ENCODE data around the gene NDUFA7.

GRCh38 chr19:8316351-8317125, 4.6 kb downstream of the NDUFA7 start:
- TF ChIP-seq EZH2phosphoT487 (IDR thresholded peaks at IDR 0.05; ENCODE audit: low read length) (no peak), CTCF (IDR thresholded peaks at IDR 0.05; ENCODE audit: low read length) (no peak)
